Measurements from ENCODE around the gene ABCD1. TPM values are rescaled to one million over a fixed set of nuclear protein-coding genes. Genes with fewer than 3 reads are reported as not detected.

The ABCD1 gene
- total and polyA plus RNA-seq, 9 of the 15 experiments (the other 6 are each of a cell fraction or from before 2014, with no cell fraction given), result 0.07 to 6.9 (median 2.2) TPM

DNA sequence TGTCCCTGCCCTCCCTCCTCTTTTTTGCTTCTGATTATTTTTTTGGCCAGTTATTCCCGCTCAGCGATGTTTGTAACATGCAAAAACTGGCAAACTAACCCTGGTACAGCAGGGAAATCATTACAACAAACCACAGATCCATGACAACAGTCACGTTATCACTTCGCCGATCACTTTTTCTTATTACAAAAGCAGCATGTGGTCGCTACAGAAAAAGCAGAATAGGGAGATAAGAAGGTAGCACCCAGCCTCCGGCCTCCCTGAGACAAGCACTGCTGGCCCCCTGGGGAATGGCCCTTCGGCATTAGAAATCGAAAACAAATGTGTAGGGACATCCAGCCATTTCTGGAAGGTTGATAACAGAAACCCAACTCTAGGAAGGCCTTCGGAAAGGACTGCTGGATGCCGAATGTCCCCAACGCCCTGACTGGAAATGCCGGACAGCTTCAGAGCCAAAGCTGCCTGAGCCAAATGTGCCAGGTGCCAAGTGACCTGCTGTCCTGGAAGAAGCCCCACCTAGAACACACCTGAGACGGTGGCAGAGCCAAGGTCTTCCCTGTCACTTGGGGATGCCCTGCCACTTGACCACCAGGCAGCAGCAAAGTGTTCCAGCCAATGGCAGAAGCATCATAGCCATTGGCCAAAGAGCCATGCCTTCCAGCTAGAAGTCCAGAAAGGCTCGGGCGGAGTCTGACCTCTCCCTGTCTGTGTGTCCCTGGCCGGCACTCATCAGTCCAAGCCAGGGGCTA, 66.6 kb downstream of the ABCD1 start (continued):
- TF ChIP-seq, protein P1, sequence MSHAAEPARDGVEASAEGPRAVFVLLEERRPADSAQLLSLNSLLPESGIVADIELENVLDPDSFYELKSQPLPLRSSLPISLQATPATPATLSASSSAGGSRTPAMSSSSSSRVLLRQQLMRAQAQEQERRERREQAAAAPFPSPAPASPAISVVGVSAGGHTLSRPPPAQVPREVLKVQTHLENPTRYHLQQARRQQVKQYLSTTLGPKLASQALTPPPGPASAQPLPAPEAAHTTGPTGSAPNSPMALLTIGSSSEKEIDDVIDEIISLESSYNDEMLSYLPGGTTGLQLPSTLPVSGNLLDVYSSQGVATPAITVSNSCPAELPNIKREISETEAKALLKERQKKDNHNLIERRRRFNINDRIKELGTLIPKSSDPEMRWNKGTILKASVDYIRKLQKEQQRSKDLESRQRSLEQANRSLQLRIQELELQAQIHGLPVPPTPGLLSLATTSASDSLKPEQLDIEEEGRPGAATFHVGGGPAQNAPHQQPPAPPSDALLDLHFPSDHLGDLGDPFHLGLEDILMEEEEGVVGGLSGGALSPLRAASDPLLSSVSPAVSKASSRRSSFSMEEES (CRISPR knock-in tag; IDR thresholded peaks at IDR 0.05), result no peak
- TF ChIP-seq, protein P2, sequence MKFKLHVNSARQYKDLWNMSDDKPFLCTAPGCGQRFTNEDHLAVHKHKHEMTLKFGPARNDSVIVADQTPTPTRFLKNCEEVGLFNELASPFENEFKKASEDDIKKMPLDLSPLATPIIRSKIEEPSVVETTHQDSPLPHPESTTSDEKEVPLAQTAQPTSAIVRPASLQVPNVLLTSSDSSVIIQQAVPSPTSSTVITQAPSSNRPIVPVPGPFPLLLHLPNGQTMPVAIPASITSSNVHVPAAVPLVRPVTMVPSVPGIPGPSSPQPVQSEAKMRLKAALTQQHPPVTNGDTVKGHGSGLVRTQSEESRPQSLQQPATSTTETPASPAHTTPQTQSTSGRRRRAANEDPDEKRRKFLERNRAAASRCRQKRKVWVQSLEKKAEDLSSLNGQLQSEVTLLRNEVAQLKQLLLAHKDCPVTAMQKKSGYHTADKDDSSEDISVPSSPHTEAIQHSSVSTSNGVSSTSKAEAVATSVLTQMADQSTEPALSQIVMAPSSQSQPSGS (CRISPR knock-in tag; IDR thresholded peaks at IDR 0.05), result no peak
- TF ChIP-seq FUS (optimal IDR thresholded peaks at IDR 0.05; ENCODE audit: low read depth, low read length) (no peak), PHF8 (IDR thresholded peaks at IDR 0.05; ENCODE audit: borderline replicate concordance, low read length) (no peak), EP300 (IDR thresholded peaks at IDR 0.05; ENCODE audit: low read length) (peak; percentile 22; the same call in 1 of the 2 replicates), FOXJ2 (tag; IDR thresholded peaks at IDR 0.05) (peak; percentile 71), ZNF23 (CRISPR knock-in tag; IDR thresholded peaks at IDR 0.05) (no peak), ZBTB8A (IDR thresholded peaks at IDR 0.05; ENCODE audit: partially characterized antibody) (no peak), ZNF384 (IDR thresholded peaks at IDR 0.05; ENCODE audit: low read depth, low read length) (no peak), POLR3A (IDR thresholded peaks at IDR 0.05; ENCODE audit: borderline replicate concordance, extremely low read depth, insufficient read depth, insufficient read length) (no peak), RCOR1 (IDR thresholded peaks at IDR 0.05; ENCODE audit: borderline replicate concordance in 1 of 2, low read depth in 2 of 2, low read length in 2 of 2) (peak in 1 of 2 experiments; percentile 64; a peak in 2 of 4 replicates), NFATC3 (IDR thresholded peaks at IDR 0.05) (no peak), TAF1 (IDR thresholded peaks at IDR 0.05; ENCODE audit: control insufficient read depth, extremely low read depth, insufficient read depth, low read length, severe bottlenecking) (no peak)
- TF ChIP-seq, protein P3, sequence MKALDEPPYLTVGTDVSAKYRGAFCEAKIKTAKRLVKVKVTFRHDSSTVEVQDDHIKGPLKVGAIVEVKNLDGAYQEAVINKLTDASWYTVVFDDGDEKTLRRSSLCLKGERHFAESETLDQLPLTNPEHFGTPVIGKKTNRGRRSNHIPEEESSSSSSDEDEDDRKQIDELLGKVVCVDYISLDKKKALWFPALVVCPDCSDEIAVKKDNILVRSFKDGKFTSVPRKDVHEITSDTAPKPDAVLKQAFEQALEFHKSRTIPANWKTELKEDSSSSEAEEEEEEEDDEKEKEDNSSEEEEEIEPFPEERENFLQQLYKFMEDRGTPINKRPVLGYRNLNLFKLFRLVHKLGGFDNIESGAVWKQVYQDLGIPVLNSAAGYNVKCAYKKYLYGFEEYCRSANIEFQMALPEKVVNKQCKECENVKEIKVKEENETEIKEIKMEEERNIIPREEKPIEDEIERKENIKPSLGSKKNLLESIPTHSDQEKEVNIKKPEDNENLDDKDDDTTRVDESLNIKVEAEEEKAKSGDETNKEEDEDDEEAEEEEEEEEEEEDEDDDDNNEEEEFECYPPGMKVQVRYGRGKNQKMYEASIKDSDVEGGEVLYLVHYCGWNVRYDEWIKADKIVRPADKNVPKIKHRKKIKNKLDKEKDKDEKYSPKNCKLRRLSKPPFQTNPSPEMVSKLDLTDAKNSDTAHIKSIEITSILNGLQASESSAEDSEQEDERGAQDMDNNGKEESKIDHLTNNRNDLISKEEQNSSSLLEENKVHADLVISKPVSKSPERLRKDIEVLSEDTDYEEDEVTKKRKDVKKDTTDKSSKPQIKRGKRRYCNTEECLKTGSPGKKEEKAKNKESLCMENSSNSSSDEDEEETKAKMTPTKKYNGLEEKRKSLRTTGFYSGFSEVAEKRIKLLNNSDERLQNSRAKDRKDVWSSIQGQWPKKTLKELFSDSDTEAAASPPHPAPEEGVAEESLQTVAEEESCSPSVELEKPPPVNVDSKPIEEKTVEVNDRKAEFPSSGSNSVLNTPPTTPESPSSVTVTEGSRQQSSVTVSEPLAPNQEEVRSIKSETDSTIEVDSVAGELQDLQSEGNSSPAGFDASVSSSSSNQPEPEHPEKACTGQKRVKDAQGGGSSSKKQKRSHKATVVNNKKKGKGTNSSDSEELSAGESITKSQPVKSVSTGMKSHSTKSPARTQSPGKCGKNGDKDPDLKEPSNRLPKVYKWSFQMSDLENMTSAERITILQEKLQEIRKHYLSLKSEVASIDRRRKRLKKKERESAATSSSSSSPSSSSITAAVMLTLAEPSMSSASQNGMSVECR (CRISPR knock-in tag; IDR thresholded peaks at IDR 0.05), result no peak
- TF ChIP-seq, protein P4, sequence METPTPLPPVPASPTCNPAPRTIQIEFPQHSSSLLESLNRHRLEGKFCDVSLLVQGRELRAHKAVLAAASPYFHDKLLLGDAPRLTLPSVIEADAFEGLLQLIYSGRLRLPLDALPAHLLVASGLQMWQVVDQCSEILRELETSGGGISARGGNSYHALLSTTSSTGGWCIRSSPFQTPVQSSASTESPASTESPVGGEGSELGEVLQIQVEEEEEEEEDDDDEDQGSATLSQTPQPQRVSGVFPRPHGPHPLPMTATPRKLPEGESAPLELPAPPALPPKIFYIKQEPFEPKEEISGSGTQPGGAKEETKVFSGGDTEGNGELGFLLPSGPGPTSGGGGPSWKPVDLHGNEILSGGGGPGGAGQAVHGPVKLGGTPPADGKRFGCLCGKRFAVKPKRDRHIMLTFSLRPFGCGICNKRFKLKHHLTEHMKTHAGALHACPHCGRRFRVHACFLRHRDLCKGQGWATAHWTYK (CRISPR knock-in tag; IDR thresholded peaks at IDR 0.05), result no peak
- TF ChIP-seq, protein P5, sequence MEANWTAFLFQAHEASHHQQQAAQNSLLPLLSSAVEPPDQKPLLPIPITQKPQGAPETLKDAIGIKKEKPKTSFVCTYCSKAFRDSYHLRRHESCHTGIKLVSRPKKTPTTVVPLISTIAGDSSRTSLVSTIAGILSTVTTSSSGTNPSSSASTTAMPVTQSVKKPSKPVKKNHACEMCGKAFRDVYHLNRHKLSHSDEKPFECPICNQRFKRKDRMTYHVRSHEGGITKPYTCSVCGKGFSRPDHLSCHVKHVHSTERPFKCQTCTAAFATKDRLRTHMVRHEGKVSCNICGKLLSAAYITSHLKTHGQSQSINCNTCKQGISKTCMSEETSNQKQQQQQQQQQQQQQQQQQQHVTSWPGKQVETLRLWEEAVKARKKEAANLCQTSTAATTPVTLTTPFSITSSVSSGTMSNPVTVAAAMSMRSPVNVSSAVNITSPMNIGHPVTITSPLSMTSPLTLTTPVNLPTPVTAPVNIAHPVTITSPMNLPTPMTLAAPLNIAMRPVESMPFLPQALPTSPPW (CRISPR knock-in tag; IDR thresholded peaks at IDR 0.05), result peak; percentile 31; the same call in 1 of the 2 replicates
